GM12878 (cell line): ENCODE data around the gene FIGNL2.

Experiments used
- ATF7 ChIP-seq: fragments of 450-650 bp; IDR thresholded peaks from 2 replicates; pipeline ENCODE4 v1.6.1; 2016; ENCODE audit warnings: low read depth, mild to moderate bottlenecking
- EZH2 ChIP-seq: IDR thresholded peaks from 2 replicates; pipeline ENCODE4 v1.6.1; 2012; ENCODE audit warnings: low read depth, mild to moderate bottlenecking, control low read depth, inconsistent platforms, low read length, borderline replicate concordance; ENCODE audit not compliant: control insufficient read depth
- SIN3A ChIP-seq: IDR thresholded peaks from 2 replicates; pipeline ENCODE4 v1.6.1; 2012; ENCODE audit warnings: low read depth, low read length, improper control_type of control experiment
- TF ChIP-seq, protein P1 (sequence below): IDR thresholded peaks from 2 replicates; pipeline ENCODE4 v1.6.1; 2011; ENCODE audit warnings: low read depth, low read length, improper control_type of control experiment, borderline replicate concordance

DNA sequence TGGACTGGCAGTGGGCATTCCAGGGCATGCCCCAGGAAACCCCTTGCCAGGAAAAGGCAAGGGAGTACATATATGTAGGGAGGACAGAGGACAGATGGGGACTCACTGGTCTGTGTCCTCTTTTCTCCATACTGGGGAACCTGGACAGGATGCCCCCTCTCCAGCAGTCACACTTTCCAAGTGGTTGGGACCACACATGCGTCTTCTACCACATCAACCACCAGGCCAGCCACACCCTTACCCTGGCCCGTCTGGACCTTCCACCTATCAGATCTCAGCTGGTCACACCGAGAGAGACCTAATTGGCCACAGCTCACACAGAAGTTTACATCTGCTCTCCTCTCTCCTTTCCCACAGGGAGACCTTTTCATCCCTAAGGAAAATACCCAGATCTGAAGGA, 47.7 kb upstream of the FIGNL2 start:
- TF ChIP-seq, protein P1, sequence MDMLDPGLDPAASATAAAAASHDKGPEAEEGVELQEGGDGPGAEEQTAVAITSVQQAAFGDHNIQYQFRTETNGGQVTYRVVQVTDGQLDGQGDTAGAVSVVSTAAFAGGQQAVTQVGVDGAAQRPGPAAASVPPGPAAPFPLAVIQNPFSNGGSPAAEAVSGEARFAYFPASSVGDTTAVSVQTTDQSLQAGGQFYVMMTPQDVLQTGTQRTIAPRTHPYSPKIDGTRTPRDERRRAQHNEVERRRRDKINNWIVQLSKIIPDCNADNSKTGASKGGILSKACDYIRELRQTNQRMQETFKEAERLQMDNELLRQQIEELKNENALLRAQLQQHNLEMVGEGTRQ, result no peak
- no peak for TF ChIP-seq SIN3A
- TF ChIP-seq EZH2, result no peak
- TF ChIP-seq ATF7, result no peak
